Cerebellar cortex (tissue), 1 donor: Measurements from ENCODE around the gene CRAT.

Experiments used
- DNase-seq: peaks from one replicate; pipeline ENCODE4 v3.0.0-alpha.2; 2015; ENCODE audit warnings: low spot score

The CRAT gene

DNA sequence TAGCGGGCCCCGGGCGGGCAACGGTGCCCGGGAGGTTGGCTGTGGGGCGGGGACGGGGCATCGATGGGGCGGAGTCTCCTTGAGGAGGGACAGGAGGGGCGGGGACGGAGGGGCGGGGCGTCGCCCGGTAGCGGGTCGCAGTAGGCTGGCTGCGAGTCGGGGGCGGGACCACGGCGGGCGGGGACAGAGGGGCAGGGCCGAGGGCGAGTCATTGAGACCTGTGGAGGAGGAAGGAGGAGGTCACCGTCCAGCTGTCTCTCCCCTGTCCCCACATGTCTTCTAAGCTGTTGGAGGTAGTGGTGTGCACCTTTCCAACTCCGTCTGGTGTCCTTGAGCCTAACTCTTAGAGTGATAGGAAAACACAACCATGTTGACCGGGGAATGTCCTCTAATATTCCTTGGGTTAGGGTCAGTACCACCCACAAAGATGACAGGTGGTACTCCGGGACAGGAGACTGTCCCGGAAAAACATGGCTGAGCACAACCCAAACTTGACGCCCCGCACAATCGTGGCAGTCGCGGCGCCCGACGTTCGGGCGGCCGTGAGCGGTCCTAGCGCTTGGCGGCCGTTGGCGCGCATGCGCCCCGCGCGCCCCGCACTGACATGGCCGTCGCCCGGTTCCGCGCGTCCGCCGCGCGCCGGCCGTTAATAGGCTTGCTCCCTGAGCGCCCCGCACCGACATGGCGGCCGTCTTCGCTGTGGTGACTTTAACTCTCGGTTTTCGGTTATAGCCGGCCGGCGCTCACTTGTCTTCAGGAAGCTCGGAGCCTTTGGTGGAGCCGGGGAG is at the start of gene CRAT, which contains the start of gene PTPA:
Gene CRAT (minus strand): TSS at position 54 of the 788 bp plus-strand sequence. CDS start 284 bp downstream, outside the sequence.
Gene PTPA (plus strand): TSS at position 676 of the 788 bp plus-strand sequence. CDS start 186 bp downstream, outside the sequence.
- DNase-seq, result peak; percentile 96

DNA sequence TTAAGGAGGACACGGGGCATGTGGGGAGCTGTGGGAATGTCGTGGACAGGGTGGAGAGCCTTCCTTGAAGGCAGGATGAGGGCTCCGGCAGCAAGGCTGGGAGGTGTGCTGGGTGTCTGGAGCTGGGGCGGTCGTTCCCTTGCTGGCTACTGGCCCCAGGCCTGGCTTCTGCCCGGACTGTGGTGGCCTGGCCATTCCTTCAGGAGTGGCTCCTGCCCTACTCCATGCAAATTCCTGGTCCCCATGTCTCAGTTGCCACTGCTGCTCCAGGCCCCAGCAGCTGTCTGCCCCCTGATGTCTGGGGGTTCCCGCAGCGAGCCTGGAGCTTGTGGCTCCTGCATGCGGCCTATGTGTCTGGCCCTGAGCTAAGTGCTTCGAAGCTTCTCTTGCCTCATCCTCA is 45.6 kb upstream of the CRAT start:
- no peak for DNase-seq

DNA sequence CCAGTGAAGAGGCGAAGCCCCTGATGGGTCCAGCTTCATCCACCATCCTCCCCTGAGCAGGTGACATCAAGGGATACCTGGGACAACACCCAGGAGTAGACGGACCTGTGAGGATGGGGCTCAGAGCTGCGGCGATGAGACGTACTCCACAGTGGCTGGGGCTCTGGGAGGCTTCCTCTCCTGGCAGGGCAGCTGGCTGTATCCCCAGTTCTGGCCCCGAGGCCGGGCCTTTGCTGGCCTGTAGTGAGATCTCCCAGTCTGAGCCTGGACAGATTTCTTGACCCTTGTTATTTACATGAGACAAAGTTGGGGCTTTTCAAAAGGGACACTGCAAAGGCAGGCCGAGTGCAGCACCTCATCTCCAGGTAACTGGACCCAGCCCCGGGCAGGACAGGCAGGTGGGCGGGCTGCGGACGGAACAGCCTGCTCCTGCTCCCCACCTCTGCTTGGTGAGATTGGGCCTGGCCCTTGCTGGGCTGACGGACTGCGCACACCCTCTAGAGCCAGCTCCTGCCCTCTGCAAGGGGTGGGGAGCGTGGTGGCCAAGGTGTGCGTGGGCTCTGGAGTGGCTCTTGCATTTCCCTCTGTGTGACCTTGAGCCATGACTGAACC is 44.4 kb upstream of the CRAT start:
- no peak for DNase-seq

- no peak for DNase-seq
Measured at GRCh38 chr9:129151469-129151868, 40.9 kb upstream of the CRAT start.

- no peak for DNase-seq
Measured at GRCh38 chr9:129150672-129151211, 40.1 kb upstream of the CRAT start.

- no peak for DNase-seq
Measured at GRCh38 chr9:129150122-129150521, 39.5 kb upstream of the CRAT start.

- no peak for DNase-seq
Measured at GRCh38 chr9:129149442-129149841, 38.8 kb upstream of the CRAT start.

DNA sequence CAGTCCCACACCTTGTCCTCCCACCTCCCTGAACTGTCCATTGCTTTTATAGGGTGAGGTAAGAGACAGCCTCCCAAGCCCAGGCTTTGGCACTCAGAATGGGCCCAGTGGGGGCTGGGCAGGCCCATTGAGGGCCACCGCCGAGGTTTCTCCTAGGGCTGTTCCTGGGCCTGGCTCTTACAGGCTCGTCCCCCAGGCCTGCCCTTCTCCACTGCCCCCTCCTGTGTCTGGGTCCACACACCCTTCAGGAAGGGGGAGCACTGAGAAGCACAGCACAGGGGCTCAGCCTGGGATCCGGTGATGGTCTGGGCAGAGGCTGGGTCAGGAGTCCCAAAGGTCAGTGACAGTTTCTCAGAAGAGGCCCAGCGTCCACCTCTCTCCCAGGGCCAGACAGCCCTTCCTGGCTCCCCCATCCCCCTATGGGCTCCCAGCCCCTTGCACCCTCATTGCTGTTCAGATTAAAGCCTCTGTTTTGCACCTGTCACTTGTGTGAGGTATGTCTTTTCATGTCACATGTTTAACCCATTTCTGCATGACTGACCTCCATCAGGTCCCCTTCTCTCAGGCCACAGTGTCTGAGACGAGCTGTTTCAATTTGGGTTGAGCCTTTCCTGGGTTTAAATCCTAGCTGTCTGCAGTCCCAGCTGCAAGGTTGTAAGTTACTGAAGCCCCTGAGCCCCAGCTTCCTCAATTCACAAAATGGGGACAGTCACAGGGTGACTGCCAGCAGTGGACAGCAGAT is 38.0 kb upstream of the CRAT start:
- DNase-seq, result no peak

DNA sequence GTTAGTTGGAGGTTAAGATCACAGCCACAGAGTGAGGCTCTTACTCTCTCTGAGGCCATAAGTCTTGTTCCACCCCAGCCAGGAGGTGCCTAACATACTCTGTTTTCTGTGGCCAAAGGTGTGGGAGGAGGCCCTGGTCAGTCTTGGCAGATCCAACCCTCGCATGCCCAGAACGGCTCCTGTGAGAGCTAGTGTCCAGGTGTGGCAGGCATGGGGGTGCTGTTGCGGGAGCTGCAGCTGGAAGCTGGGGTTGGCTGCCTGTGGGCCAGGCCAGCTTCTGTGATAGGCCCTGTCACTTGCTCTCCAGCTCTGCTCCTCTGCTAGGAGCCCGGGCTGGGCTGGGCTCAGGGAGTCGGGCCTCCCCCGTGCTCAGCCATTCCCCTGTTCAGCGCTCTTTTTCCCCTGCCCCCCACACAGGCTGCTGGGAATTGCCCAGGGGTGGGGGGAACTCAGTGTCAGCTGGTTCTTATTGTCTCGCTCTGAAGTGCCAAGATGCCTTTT is 35.9 kb upstream of the CRAT start:
- DNase-seq, result no peak

DNA sequence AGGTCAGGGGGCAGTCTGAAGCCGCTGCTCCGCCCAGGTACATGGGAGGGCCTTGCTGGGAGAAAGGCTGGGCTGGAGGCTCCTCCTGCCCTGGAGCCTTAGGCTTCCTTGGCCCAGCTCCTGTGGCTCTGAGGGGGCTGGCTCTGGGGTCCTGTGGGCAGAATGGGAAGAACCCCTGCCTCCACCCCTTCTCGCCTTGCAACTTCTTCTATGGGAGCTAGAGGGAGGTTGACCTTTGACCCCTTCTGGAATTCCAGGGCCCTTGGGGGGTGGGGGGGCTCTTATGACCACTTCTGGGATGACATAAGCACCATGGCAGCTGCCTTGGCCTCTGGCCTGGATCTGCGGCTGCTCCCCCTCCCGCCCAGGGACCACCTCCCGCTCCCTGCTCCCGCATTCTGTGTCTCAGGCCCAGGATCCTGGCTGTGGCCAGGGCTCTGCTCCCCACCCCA is 35.3 kb upstream of the CRAT start:
- peak; percentile 38 for DNase-seq

DNA sequence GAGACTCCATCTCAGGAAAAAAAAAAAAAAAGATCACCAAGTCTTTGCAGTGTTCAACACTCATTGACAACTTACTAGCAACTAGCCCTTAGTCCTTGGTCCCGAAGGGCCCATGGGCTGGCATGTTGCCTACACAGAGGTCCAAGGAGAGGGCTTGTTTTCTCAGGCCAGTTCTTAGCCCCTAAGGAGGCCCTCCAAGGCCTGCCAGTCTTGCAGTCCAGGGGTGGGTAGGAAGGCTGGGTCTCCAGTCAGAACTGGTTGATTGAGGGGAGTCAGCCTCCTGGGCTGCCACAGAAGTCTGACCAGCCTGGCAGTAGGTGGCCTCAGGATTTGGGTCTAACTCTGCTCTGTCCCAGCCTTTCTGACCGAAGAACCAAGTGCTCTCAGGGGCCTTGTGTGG is 34.7 kb upstream of the CRAT start:
- no peak for DNase-seq

- DNase-seq, result peak; percentile 88
Measured at GRCh38 chr9:129143031-129143927, 32.7 kb upstream of the CRAT start.

DNA sequence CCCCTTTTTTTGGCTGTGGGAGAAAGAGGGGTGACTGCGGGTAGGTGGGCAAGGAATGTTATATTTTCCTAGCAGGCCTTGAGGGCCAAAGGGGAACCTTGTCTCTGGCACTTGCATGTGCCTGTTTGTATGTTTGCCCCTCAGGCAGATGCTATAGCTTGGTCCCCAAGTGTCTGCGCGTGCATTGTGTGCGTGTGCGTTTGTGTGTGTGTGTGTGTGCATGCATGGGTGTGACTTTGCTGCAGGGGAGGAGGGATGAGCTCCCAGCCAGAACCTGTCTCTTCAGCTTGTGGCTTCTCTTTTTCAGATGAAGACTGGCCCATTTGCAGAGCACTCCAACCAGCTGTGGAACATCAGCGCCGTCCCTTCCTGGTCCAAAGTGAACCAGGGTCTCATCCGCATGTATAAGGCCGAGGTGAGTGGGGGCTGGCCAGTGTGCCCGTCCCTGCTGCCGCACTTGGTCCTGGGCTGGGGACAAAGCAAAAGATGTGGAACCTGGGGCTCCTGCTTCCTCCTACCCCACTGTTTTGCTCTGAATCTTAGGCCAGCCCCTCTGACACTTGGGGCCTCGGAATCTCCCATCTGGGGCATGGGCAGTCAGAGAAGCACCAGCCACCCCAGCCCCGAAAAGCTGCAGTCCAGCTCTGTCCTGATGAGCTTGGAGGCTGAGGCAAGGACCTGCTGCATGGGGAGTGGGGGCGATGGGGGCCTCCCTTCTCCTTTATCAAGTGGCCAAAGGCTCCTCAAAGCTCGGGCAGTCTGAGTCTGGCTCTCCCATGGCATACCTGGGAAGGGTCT is 31.7 kb upstream of the CRAT start:
- no peak for DNase-seq

DNA sequence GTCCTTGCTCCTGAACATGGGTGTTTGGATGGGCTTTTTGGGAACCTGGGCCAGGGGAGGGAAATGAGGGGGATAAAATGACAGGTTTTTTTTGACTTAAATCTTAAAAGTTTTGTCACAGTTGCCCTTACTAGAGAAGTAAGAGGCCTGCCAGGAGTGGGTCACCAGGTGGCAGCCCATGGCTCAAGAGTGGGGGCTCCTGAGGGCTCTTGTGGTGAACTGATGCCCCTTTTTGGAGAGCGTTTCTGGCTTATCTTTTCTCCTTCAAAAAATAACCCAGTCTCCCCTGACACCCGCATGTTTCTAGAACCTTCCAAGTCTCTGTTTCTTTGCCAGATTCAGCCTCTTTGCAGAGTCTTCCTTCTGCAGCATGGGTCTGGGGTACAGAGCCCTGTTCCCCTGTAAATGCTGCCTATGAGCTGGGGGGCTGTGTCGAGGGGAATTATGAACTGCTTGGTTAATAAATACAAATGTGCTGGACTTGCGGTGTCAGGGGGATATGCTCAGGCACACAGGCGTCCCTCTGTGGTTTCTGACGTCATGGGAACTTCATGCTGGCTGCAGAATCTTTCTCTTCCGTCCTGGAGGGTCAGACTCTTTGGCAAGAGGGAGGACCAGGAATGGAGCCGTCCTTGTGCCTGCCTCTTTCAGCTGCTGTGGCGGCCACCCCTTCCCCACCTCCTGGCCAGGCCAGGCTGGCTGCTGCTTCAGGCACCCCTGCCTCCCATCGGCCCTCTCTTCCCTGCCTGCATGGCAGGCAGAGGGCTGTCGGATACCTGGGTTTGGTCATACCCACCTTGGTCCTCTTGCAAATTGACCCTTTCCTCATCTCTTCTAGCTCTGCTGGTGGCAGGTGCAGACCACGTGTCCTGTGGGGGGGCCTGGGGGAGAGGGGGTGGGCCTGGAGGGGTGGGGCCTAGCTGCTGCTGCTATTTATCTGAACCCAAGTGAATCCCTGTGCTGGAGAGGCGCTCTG is 30.8 kb upstream of the CRAT start:
- DNase-seq, result peak; percentile 54

- DNase-seq, result peak; percentile 61
Measured at GRCh38 chr9:129140397-129141065, 29.9 kb upstream of the CRAT start.

GRCh38 chr9:129139993-129140396 is 29.4 kb upstream of the CRAT start:
- DNase-seq, result peak; percentile 96

DNA sequence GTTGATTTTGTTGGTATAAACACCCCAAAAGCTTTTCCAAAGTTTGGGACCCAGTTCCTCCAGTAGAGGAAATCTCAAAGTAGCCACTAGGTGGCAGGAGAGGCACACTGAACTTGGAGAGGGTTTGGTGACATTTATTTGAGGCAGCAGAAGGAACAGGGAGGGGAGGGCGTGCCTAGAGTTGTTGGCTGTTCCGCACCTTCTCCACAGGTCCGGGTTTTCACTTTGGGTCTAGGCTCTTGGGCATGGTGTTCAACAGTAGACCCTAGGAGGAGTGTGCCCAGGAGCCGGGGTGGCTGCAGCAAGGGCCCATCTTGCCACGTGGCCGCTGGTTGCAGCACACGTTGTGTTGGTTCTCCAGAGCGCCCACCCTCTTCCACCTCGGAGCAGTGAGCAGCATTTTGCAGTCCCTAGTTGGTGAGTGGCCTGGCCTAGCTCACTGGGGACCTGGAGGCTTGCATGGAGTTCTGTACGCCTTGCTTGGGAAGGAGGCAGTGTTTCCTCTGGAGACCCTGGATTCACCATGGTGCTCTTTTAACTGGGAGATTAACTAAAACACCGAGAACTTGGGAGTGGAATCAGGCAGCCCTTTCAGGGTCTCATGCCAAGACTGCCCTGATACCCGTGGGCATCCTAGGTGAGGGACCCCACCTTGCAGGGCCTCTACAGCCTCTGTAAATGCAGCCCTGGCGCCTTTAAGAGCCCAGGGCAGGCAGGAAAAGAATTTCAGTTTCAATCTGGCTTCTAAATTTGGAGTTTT is 28.8 kb upstream of the CRAT start:
- DNase-seq, result peak; percentile 95
